GM18499 (cell line): Measurements from ENCODE around the gene FOLR1.
"Not testable (repeated sequence)": the region's sequence is repeated elsewhere in the genome, so short reads cannot be mapped to it uniquely, and the experiment has no call there.

Source experiments
- ATAC-seq: cut with Tn5 transposase; IDR thresholded peaks from one replicate; pipeline ENCODE4 v1.9.1; 2021; ENCODE audit warnings: moderate number of reproducible peaks; ENCODE audit not compliant: insufficient read depth, unreplicated experiment

Gene FOLR1

GRCh38 chr11:72180892-72181552 is 10.9 kb upstream of the FOLR1 start:
- ATAC-seq: not testable (repeated sequence)

GRCh38 chr11:72181553-72181958 is 10.4 kb upstream of the FOLR1 start:
- not testable (repeated sequence) for ATAC-seq

- no peak for ATAC-seq
Measured at GRCh38 chr11:72188267-72188666, 3.7 kb upstream of the FOLR1 start.

- no peak for ATAC-seq
Measured at GRCh38 chr11:72189455-72190250, 2.3 kb upstream of the FOLR1 start.

GRCh38 chr11:72190631-72191071 is 1.3 kb upstream of the FOLR1 start:
- ATAC-seq: no peak

- ATAC-seq: no peak
Measured at GRCh38 chr11:72195518-72196270, 3.8 kb downstream of the FOLR1 start.

- not testable (repeated sequence) for ATAC-seq
Measured at GRCh38 chr11:72201445-72201844, 9.5 kb downstream of the FOLR1 start.

- no peak for ATAC-seq
Measured at GRCh38 chr11:72202571-72202970, 10.6 kb downstream of the FOLR1 start.

GRCh38 chr11:72203163-72203562 is 11.2 kb downstream of the FOLR1 start:
- no peak for ATAC-seq

DNA sequence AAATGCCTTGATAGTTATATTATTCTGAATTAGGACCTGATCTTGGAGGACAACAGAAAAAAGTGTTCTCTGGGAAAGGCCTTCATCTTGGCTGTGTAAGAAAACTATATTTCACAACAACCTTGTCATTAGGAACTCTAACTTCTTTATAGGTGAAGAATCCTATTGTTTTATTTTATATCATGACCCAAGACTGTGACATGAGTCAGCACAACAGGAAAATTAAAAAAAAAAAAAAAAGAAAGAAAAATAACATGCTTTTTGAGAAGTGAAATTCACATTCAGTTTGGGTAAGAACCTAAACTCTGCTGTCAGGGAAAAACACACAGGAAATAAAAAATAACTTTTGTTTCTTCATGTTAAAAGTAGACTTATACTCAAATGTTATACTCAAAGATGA is 12.9 kb downstream of the FOLR1 start:
- ATAC-seq: no peak

DNA sequence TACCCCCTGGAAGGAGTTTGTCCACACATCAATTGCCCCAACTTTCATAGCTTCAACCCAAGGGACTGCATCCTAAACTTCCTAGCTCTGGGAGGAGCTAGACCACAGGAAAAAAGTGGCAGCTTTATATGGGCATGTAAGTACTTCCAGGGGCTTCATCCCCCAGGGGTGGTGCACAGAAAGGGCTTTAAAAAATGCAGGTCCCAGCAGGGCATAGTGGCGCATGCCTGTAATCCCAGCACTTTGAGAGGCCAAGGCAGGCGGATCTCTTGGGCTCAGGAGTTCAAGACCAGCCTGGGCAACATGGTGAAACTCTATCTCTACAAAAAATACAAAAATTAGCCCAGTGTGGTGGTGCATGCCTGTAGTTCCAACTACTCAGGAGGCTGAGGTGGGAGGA is 14.9 kb downstream of the FOLR1 start:
- not testable (repeated sequence) for ATAC-seq

DNA sequence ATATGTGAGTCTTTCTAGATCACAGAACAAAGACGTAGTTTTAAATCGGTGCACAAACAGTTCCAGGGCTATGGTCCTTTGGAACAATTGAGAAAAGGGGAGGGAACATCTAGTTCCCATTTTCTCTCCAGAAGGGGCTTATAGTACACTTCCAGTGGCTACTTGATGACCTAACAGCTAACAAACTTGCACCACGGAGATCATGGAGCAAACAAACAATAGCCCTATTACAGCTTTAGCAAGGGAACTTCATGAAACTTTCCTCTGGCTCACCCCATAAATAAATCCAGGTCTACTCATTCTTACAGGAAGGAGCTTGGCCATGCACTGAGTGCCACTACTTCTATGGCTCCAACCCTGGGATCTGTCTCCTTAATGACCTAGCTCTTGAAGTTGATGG is 16.3 kb downstream of the FOLR1 start:
- no peak for ATAC-seq

GRCh38 chr11:72209101-72209500 is 17.2 kb downstream of the FOLR1 start:
- ATAC-seq: no peak

DNA sequence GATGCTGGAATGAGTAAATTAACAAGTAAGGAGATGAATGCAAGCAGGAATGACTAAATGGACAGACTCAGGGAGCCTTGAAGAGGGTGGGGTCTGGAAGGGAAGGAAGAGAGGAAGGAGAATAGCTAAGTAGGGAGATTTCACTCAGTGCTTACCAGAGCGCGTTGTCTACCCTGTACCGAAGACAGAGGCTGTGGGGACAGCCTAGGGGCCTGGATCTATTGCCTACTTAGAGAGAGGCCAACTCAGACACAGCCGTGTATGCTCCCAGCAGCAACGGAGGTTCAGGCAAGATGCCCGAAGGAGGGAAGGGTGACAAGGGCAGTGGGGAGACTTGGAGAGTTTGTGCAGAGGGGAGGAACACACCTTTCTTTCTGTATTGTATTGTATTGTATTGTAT is 24.7 kb downstream of the FOLR1 start, which contains the start of gene FOLR2:
TSS of gene FOLR2 (plus strand) at position 157 of the 400 bp plus-strand sequence. CDS start 1,791 bp downstream, outside the sequence.
- no peak for ATAC-seq

- ATAC-seq: no peak
Measured at GRCh38 chr11:72217841-72218240, 25.9 kb downstream of the FOLR1 start.

- no peak for ATAC-seq
Measured at GRCh38 chr11:72218251-72218745, 26.4 kb downstream of the FOLR1 start.

DNA sequence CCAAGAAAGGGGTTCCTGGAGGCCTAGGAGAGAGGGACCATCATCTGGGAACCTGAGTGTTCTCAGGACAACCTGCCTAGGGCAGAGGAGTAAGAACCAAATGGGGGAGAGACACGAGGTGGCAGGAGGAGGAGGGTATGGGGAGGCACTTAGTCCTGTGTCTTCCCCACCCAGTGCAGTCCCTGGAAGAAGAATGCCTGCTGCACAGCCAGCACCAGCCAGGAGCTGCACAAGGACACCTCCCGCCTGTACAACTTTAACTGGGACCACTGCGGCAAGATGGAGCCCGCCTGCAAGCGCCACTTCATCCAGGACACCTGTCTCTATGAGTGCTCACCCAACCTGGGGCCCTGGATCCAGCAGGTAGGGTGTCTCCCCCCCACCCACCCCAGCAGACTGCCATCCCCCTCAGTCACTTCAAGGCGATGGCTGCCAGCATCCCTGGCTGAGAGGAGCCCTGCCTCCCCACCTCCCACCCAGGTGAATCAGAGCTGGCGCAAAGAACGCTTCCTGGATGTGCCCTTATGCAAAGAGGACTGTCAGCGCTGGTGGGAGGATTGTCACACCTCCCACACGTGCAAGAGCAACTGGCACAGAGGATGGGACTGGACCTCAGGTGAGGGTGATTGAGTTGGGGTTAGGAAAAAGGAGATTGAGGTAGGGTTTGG is 28.9 kb downstream of the FOLR1 start:
- ATAC-seq: no peak

- no peak for ATAC-seq
Measured at GRCh38 chr11:72221386-72222075, 29.6 kb downstream of the FOLR1 start.

- no peak for ATAC-seq
Measured at GRCh38 chr11:72222106-72222891, 30.4 kb downstream of the FOLR1 start.
